MM.1S (cell line): ENCODE measurements around the gene GTF3C5.

ENCODE experiments used
- DNase-seq: peaks from one replicate; pipeline ENCODE4 v3.0.0-alpha.2; 2015
- H2AFZ ChIP-seq: fragments of 300-600 bp; sonication (generic); 2 replicates; pipeline ENCODE4 v1.6.0; 2016; ENCODE audit warnings: antibody characterized with exemption, low read length
- H3F3A ChIP-seq: fragments of 300-600 bp; sonication (generic); 2 replicates; pipeline ENCODE4 v1.6.1; 2016; ENCODE audit warnings: mild to moderate bottlenecking, antibody characterized with exemption, low read length, moderate library complexity, mixed read lengths; ENCODE audit not compliant: insufficient read depth
- H3K27ac ChIP-seq: fragments of 300-600 bp; sonication (generic); 2 replicates; pipeline ENCODE4 v1.5.1; 2016; ENCODE audit warnings: mild to moderate bottlenecking, low read length
- H3K27me3 ChIP-seq: fragments of 300-600 bp; sonication (generic); replicated peaks from 2 replicates; pipeline ENCODE4 v1.6.0; 2016; ENCODE audit warnings: low read length; ENCODE audit not compliant: insufficient read depth
- H3K36me3 ChIP-seq: fragments of 300-600 bp; sonication (generic); replicated peaks from 2 replicates; pipeline ENCODE4 v1.6.1; 2016; ENCODE audit warnings: mild to moderate bottlenecking, low read length, mixed read lengths; ENCODE audit not compliant: insufficient read depth
- H3K4me1 ChIP-seq: fragments of 300-600 bp; sonication (generic); 2 replicates; pipeline ENCODE4 v1.6.1; 2016; ENCODE audit warnings: low read length, mixed read lengths
- H3K4me2 ChIP-seq: fragments of 300-600 bp; sonication (generic); 2 replicates; pipeline ENCODE4 v1.6.0; 2016; ENCODE audit warnings: low read depth, low read length
- H3K4me3 ChIP-seq: fragments of 300-600 bp; sonication (generic); 2 replicates; pipeline ENCODE4 v1.5.1; 2016; ENCODE audit warnings: low read length, mixed read lengths
- H3K79me2 ChIP-seq: fragments of 300-600 bp; sonication (generic); 2 replicates; pipeline ENCODE4 v1.6.1; 2016; ENCODE audit warnings: mixed run types, low read length, mixed read lengths
- H3K9ac ChIP-seq: fragments of 300-600 bp; sonication (generic); 2 replicates; pipeline ENCODE4 v1.6.1; 2016; ENCODE audit warnings: low read length, mixed read lengths
- H3K9me2 ChIP-seq: fragments of 300-600 bp; sonication (generic); replicated peaks from 2 replicates; pipeline ENCODE4 v1.6.1; 2016; ENCODE audit warnings: mild to moderate bottlenecking, low read length, mixed read lengths; ENCODE audit not compliant: insufficient read depth
- H3K9me3 ChIP-seq: fragments of 300-600 bp; sonication (generic); replicated peaks from 2 replicates; pipeline ENCODE4 v1.6.1; 2016; ENCODE audit warnings: mild to moderate bottlenecking, low read length, mixed read lengths; ENCODE audit not compliant: insufficient read depth
- H4K20me1 ChIP-seq: fragments of 300-600 bp; sonication (generic); 2 replicates; pipeline ENCODE4 v1.6.1; 2016; ENCODE audit warnings: mild to moderate bottlenecking, low read length, moderate library complexity, mixed read lengths; ENCODE audit not compliant: insufficient read depth
- CTCF ChIP-seq: fragments of 300-600 bp; sonication (generic); IDR thresholded peaks from 2 replicates; pipeline ENCODE4 v1.5.1; 2016; ENCODE audit warnings: antibody characterized with exemption, low read length, mixed read lengths
- EZH2 ChIP-seq: fragments of 300-600 bp; sonication (generic); optimal IDR thresholded peaks from 2 replicates; pipeline ENCODE3; 2017; ENCODE audit warnings: low read depth, mild to moderate bottlenecking, antibody characterized with exemption, low read length, mixed read lengths
- EZH2phosphoT487 ChIP-seq: fragments of 300-600 bp; sonication (generic); IDR thresholded peaks from 2 replicates; pipeline ENCODE4 v1.6.1; 2018; ENCODE audit warnings: antibody characterized with exemption, low read length

The GTF3C5 gene

GRCh38 chr9:133002147-133003070 lies 28.4 kb upstream of the GTF3C5 start:
- H3K36me3 ChIP-seq: no peaks in the 10 kb centered on the region
- H2AFZ ChIP-seq: no peak overlapping the region
- no peak overlapping the region for H3K27ac ChIP-seq
- H3K4me2 ChIP-seq: no peak overlapping the region
- no peak for DNase-seq
- no peaks in the 10 kb centered on the region for H3K4me1 ChIP-seq
- H3K9me2 ChIP-seq: no peaks in the 10 kb centered on the region
- H3K27me3 ChIP-seq: peaks cover 92% of the 10 kb centered on the region
- H3K79me2 ChIP-seq: no peaks in the 10 kb centered on the region
- no peak overlapping the region for H3K4me3 ChIP-seq
- TF ChIP-seq CTCF (no peak), EZH2 (no peak), EZH2phosphoT487 (no peak)
- H4K20me1 ChIP-seq: no peaks in the 10 kb centered on the region
- H3K9ac ChIP-seq: no peak overlapping the region
- no peaks in the 10 kb centered on the region for H3K9me3 ChIP-seq
- no peaks in the 10 kb centered on the region for H3F3A ChIP-seq

- TF ChIP-seq EZH2 (no peak), CTCF (no peak), EZH2phosphoT487 (no peak)
- no peaks in the 10 kb centered on the region for H3K9me3 ChIP-seq
- no peak overlapping the region for H3K27ac ChIP-seq
- no peak for DNase-seq
- no peaks in the 10 kb centered on the region for H3K4me1 ChIP-seq
- H3K4me3 ChIP-seq: no peak overlapping the region
- H3K27me3 ChIP-seq: peaks cover 94% of the 10 kb centered on the region
- H3K9ac ChIP-seq: no peak overlapping the region
- H3K4me2 ChIP-seq: no peak overlapping the region
- H3K79me2 ChIP-seq: no peaks in the 10 kb centered on the region
- no peaks in the 10 kb centered on the region for H4K20me1 ChIP-seq
- H3K36me3 ChIP-seq: no peaks in the 10 kb centered on the region
- H3K9me2 ChIP-seq: no peaks in the 10 kb centered on the region
- no peak overlapping the region for H2AFZ ChIP-seq
- no peaks in the 10 kb centered on the region for H3F3A ChIP-seq
These were observed 27.7 kb upstream of the GTF3C5 start for GRCh38 chr9:133003071-133003461.

- Histone ChIP-seq H3K4me1 (no peaks in the 10 kb centered on the region), H3K27me3 (peaks cover 95% of the 10 kb centered on the region), H3K4me2 (no peak overlapping the region), H3K9ac (no peak overlapping the region), H2AFZ (no peak overlapping the region), H3F3A (no peaks in the 10 kb centered on the region), H3K9me3 (no peaks in the 10 kb centered on the region), H3K4me3 (no peak overlapping the region), H3K9me2 (no peaks in the 10 kb centered on the region), H3K36me3 (no peaks in the 10 kb centered on the region), H4K20me1 (no peaks in the 10 kb centered on the region), H3K79me2 (no peaks in the 10 kb centered on the region), H3K27ac (no peak overlapping the region)
- DNase-seq: no peak
- TF ChIP-seq EZH2phosphoT487 (no peak), CTCF (no peak), EZH2 (no peak)
These were observed 27.1 kb upstream of the GTF3C5 start for GRCh38 chr9:133003671-133004090.
